Measurements from ENCODE around the gene DES. TPM values are rescaled to one million over a fixed set of nuclear protein-coding genes. Genes with fewer than 3 reads are reported as not detected.

Gene DES
- total RNA-seq, 1 experiment from 2014 or later, result 4.2 TPM

DNA sequence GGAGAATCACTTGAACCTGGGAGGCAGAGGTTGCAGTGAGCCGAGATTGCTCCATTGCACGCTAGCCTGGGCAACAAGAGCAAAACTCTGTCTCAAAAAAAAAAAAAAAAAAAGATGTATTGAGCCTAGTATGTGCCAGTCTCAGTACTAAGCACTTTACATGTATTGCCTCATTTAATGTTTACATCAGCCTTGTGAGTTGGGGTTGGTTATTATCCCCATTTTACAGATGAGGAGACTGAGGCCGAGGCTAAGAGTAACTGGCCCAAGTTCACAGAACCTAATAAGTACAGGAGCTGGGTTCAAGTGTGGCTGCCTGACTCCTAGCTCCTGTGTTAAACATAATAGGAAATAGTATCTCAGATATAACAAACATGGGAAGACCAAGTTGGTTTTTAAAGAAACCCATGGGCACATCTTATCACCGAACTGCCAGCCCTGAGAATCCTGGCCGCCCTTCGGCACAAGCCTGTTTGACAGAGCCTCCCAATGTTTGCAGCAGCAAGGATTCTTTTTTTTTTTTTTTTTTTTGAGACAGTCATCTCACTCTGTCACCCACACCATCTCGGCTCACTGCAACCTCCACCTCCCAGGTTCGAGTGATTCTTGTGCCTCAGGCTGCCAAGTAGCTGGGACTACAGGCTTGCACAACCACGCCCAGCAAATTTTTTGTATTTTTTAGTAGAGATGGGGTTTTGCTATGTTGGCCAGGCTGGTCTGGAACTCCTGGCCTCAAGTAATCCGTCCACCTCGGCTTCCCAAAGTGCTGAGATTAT, 56.3 kb downstream of the DES start:
- Histone ChIP-seq H3K9ac (ENCODE audit: low read length) (no peak overlapping the region), H3K9me3 (ENCODE audit: control insufficient read depth in 1 of 2, insufficient read depth in 1 of 2, low read depth in 1 of 2, low read length in 2 of 2) (no peaks in the 10 kb centered on the region), H3K4me3 (replicated peaks in 1 of 2; ENCODE audit: low read depth in 1 of 2, low read length in 2 of 2) (no peak overlapping the region), H2AFZ (ENCODE audit: low read depth, low read length, poor library complexity, severe bottlenecking) (no peak overlapping the region), H3K36me3 (ENCODE audit: control insufficient read depth in 1 of 2, insufficient read depth in 2 of 2, low read length in 2 of 2) (no peaks in the 10 kb centered on the region), H4K20me1 (ENCODE audit: insufficient read depth) (no peaks in the 10 kb centered on the region), H3K9me2 (ENCODE audit: insufficient read depth) (no peaks in the 10 kb centered on the region), H3K4me1 (ENCODE audit: control insufficient read depth in 1 of 2, insufficient read depth in 2 of 2, low read length in 2 of 2) (peaks cover 3 to 16% of the 10 kb centered on the region in 2 experiments; a peak in 3 of 4 replicates), H3K27ac (ENCODE audit: low read depth, low read length) (no peak overlapping the region), H3K4me2 (ENCODE audit: low read length) (no peak overlapping the region), H3K79me2 (ENCODE audit: insufficient read depth, low read length) (no peaks in the 10 kb centered on the region), H3K27me3 (ENCODE audit: insufficient read depth, low read length) (no peaks in the 10 kb centered on the region)
- CTCF ChIA-PET, result interaction anchor here (1.4 to 4.3 kb wide), 3 partner anchors 11 to 56 kb away, joined by 3 to 25 read pairs (median 4); no protein-coding TSS in a partner anchor
- POLR2A ChIA-PET, result no interaction called here
- ATAC-seq (no peak), DNase-seq (ENCODE audit: low read depth, low spot score) (no peak)
- TSS peak; percentile 52 for BruUV-seq (replicated peaks)
- TF ChIP-seq ZBTB33 (IDR thresholded peaks at IDR 0.05; ENCODE audit: extremely low read depth, insufficient replicate concordance, low read length) (no peak), RAD21 (IDR thresholded peaks at IDR 0.05; ENCODE audit: low read depth) (no peak), JUND (IDR thresholded peaks at IDR 0.05) (no peak), SP1 (IDR thresholded peaks at IDR 0.05; ENCODE audit: low read depth) (no peak), FOSL1 (IDR thresholded peaks at IDR 0.05; ENCODE audit: low read depth) (no peak), SIN3A (IDR thresholded peaks at IDR 0.05; ENCODE audit: low read depth) (no peak), CTCF (IDR thresholded peaks at IDR 0.05 in 2 of 3, conservative IDR thresholded peaks at IDR 0.05 in 1 of 3; ENCODE audit: borderline replicate concordance in 1 of 3, insufficient read depth in 1 of 3, low read depth in 2 of 3, low read length in 2 of 3) (no peak), POLR2AphosphoS5 (IDR thresholded peaks at IDR 0.05; ENCODE audit: low read depth, low read length) (no peak), CBX3 (IDR thresholded peaks at IDR 0.05; ENCODE audit: low read depth) (no peak), TCF7L2 (IDR thresholded peaks at IDR 0.05; ENCODE audit: borderline replicate concordance, extremely low read depth, insufficient read depth, insufficient read length) (no peak), REST (IDR thresholded peaks at IDR 0.05; ENCODE audit: low read depth) (no peak), ELF1 (IDR thresholded peaks at IDR 0.05; ENCODE audit: borderline replicate concordance, low read depth) (no peak), ZNF274 (IDR thresholded peaks at IDR 0.05; ENCODE audit: low read depth, low read length) (no peak)
- TF ChIP-seq, protein P1, sequence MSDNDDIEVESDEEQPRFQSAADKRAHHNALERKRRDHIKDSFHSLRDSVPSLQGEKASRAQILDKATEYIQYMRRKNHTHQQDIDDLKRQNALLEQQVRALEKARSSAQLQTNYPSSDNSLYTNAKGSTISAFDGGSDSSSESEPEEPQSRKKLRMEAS (IDR thresholded peaks at IDR 0.05), result no peak
- RAD21 ChIA-PET (ENCODE audit: low non-redundant PET in 1 of 2, low total read pairs in 2 of 2, uncharacterized antibody in 2 of 2, unreplicated experiment in 2 of 2), result no interaction called here
- intact Hi-C loops (cut with micrococcal nuclease), result no loop called here

All from HCT116 (cell line).